Hepatocyte (in vitro differentiated cells): ENCODE results near the gene PDGFD.

Source experiments
- CTCF ChIP-seq: fragments of 200-600 bp; sonication (generic); IDR thresholded peaks from 2 replicates; pipeline ENCODE4 v1.5.1; 2016; ENCODE audit warnings: antibody characterized with exemption, mild to moderate bottlenecking; ENCODE audit not compliant: poor library complexity
- EZH2 ChIP-seq: fragments of 200-600 bp; sonication (generic); IDR thresholded peaks from 2 replicates; pipeline ENCODE4 v1.6.1; 2016; ENCODE audit warnings: antibody characterized with exemption, mild to moderate bottlenecking, borderline replicate concordance
- EZH2phosphoT487 ChIP-seq: fragments of 200-600 bp; sonication (generic); IDR thresholded peaks from one replicate; pipeline ENCODE4 v1.6.1; 2018; ENCODE audit warnings: antibody characterized with exemption, mild to moderate bottlenecking, low read depth, moderate library complexity; ENCODE audit not compliant: unreplicated experiment, severe bottlenecking

DNA sequence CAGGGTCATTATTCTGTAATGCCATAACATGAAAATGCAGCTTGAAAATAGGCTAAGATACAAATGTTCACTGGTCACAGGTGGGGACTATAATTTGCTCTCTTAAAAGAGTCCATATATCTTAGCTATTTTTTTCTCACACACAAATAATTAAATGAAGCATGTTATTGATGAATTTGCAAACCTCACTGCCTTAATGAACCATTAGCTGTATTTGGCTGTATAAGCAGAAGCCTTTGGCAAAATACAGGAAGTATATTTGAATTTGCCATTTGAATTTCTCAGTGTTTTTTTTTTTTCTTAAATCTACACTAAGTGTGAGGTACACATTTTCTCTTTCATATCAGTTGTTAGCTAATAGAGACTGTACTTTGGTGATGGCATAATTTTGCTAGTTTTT, 88.9 kb downstream of the PDGFD start:
- TF ChIP-seq CTCF = no peak
- TF ChIP-seq EZH2phosphoT487 = no peak
- TF ChIP-seq EZH2 = no peak
